ENCODE measurements around the gene PLCG2.
"Not testable (repeated sequence)": the region's sequence is repeated elsewhere in the genome, so short reads cannot be mapped to it uniquely, and the experiment has no call there.

The PLCG2 gene

DNA sequence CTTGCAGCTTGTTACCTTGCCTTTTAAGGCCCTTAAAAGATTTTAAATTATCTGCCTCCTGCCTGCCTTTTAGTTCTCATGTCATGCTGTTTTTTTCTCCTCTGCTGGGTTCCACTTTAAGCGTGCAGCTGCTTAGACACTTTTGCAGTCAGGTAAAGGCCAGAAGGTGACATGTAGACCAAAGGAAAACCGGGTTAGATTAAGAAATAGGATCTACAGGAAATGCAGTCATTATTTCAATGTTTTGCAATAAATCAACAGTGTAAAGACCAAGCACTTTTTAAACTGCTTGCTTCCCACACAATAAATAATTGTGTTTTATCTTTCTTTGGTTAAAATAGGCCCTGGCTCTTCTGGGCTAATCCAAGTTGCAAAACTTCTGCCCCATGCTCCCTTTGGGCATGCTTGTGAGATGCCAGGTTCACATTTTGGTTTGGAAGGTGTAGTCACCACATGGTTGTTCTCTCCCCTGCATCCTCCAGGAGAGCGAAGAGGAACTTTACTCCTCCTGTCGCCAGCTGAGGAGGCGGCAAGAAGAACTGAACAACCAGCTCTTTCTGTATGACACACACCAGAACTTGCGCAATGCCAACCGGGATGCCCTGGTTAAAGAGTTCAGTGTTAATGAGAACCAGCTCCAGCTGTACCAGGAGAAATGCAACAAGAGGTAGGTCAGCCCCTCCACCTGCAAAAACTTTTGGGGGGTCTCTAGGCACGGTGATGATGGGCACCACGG is 177.3 kb downstream of the PLCG2 start:
- H3K27ac ChIP-seq = no peak overlapping the region
- TF ChIP-seq, protein P1, sequence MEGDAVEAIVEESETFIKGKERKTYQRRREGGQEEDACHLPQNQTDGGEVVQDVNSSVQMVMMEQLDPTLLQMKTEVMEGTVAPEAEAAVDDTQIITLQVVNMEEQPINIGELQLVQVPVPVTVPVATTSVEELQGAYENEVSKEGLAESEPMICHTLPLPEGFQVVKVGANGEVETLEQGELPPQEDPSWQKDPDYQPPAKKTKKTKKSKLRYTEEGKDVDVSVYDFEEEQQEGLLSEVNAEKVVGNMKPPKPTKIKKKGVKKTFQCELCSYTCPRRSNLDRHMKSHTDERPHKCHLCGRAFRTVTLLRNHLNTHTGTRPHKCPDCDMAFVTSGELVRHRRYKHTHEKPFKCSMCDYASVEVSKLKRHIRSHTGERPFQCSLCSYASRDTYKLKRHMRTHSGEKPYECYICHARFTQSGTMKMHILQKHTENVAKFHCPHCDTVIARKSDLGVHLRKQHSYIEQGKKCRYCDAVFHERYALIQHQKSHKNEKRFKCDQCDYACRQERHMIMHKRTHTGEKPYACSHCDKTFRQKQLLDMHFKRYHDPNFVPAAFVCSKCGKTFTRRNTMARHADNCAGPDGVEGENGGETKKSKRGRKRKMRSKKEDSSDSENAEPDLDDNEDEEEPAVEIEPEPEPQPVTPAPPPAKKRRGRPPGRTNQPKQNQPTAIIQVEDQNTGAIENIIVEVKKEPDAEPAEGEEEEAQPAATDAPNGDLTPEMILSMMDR (IDR thresholded peaks at IDR 0.05) = no peak
- TF ChIP-seq ZFX (IDR thresholded peaks at IDR 0.05; ENCODE audit: borderline replicate concordance) = no peak

- TF ChIP-seq, protein P1 (IDR thresholded peaks at IDR 0.05) = no peak
- no peak for TF ChIP-seq ZFX (IDR thresholded peaks at IDR 0.05; ENCODE audit: borderline replicate concordance)
- no peak overlapping the region for H3K27ac ChIP-seq
Observed at GRCh38 chr16:81964808-81965207, 185.7 kb downstream of the PLCG2 start.

- TF ChIP-seq ZFX (IDR thresholded peaks at IDR 0.05; ENCODE audit: borderline replicate concordance) = no peak
- TF ChIP-seq, protein P1 (IDR thresholded peaks at IDR 0.05) = no peak
- no peak overlapping the region for H3K27ac ChIP-seq
Observed at GRCh38 chr16:81967358-81967757, 188.3 kb downstream of the PLCG2 start.

DNA sequence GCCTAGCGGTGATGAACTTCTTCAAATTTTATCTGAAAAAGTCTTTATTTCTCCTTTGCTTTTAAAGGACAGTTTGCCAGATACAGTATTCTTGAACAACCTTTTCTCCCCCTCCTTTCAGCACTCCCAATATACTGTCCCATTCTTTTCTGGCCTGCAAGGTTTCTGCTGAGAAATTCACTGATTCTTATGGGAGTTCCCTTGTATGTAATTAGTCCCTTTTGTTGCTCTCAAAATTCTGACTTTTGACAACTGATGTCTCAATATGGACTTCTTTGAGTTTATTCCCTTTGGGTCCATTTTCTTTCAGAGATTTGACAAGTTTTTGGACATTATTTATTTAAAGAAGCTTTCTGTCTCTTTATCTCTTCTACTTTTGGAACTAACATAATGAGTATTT is 192.8 kb downstream of the PLCG2 start:
- no peak overlapping the region for H3K27ac ChIP-seq
- TF ChIP-seq, protein P1 (IDR thresholded peaks at IDR 0.05) = no peak
- no peak for TF ChIP-seq ZFX (IDR thresholded peaks at IDR 0.05; ENCODE audit: borderline replicate concordance)

DNA sequence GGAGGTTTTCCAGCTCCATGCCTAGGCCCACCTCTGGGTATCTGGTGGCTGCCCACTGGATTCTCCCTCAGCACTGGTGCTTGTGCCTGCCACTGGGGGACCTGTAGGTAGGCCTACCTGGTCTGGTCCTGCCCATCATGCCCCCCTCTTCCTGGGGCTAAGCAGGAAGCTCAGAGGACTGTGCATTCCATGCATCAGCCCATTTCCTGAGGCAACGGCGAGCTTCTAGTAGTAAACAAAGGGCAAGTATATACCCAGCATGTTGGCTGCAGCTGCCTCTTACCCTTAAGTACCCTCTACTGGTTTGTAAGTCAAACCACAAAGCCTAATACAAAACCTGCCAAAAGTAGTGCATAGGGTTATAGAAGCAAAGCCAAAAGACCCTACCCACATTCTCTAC is 194.6 kb downstream of the PLCG2 start:
- H3K27ac ChIP-seq = no peak overlapping the region
- TF ChIP-seq, protein P1 (IDR thresholded peaks at IDR 0.05) = no peak
- TF ChIP-seq ZFX (IDR thresholded peaks at IDR 0.05; ENCODE audit: borderline replicate concordance) = no peak

GRCh38 chr16:81975637-81976036 is 196.5 kb downstream of the PLCG2 start:
- H3K27ac ChIP-seq = no peak overlapping the region
- TF ChIP-seq, protein P1 (IDR thresholded peaks at IDR 0.05) = no peak
- no peak for TF ChIP-seq ZFX (IDR thresholded peaks at IDR 0.05; ENCODE audit: borderline replicate concordance)

- H3K27ac ChIP-seq = not testable (repeated sequence)
Observed at GRCh38 chr16:81977335-81977942, 198.3 kb downstream of the PLCG2 start.
